ENCODE measurements around the gene IL13RA2.

- no peak for TF ChIP-seq CTCF (IDR thresholded peaks at IDR 0.05; ENCODE audit: extremely low read depth in 1 of 2, insufficient read depth in 1 of 2, low read depth in 1 of 2, low read length in 2 of 2)
- TF ChIP-seq POLR2A (IDR thresholded peaks at IDR 0.05; ENCODE audit: low read depth, low read length) = no peak
- no peak for TF ChIP-seq EZH2 (IDR thresholded peaks at IDR 0.05; ENCODE audit: borderline replicate concordance, low read depth, low read length, severe bottlenecking)
- TF ChIP-seq JUN (IDR thresholded peaks at IDR 0.05; ENCODE audit: borderline replicate concordance, insufficient read depth, insufficient read length, low read depth) = no peak
- TF ChIP-seq FOS (IDR thresholded peaks at IDR 0.05; ENCODE audit: borderline replicate concordance, insufficient read depth, low read length) = no peak
- TF ChIP-seq GATA2 (IDR thresholded peaks at IDR 0.05; ENCODE audit: insufficient read depth, insufficient read length, low read depth, low read length) = no peak
- no peak for TF ChIP-seq POLR2AphosphoS5 (IDR thresholded peaks at IDR 0.05; ENCODE audit: insufficient read depth, low read depth, low read length)
- no peak for TF ChIP-seq MAX (IDR thresholded peaks at IDR 0.05; ENCODE audit: insufficient read depth, insufficient read length)
These were observed 12.0 kb upstream of the IL13RA2 start for GRCh38 chrX:115029440-115029839.

Measured in endothelial cell of umbilical vein (primary cell).